Globus pallidus (tissue), 1 donor: ENCODE results near the gene AQP6.

Experiments used
- DNase-seq: peaks from one replicate; pipeline ENCODE4 v3.0.0-alpha.2; 2015; ENCODE audit warnings: low spot score

The AQP6 gene

GRCh38 chr12:49972641-49973360 is at the start of gene AQP6:
TSS of gene AQP6 (plus strand) at chr12:49972947. CDS start at chr12:49973174, 227 bp downstream.
- DNase-seq = no peak

GRCh38 chr12:49923035-49923644 is 49.6 kb upstream of the AQP6 start:
- no peak for DNase-seq

- no peak for DNase-seq
Observed at GRCh38 chr12:49923880-49924556, 48.7 kb upstream of the AQP6 start.

GRCh38 chr12:49924628-49925246 is 48.0 kb upstream of the AQP6 start:
- DNase-seq = no peak

- no peak for DNase-seq
Observed at GRCh38 chr12:49925433-49926204, 47.1 kb upstream of the AQP6 start.

- no peak for DNase-seq
Observed at GRCh38 chr12:49928471-49928870, 44.3 kb upstream of the AQP6 start.

GRCh38 chr12:49929581-49929980 is 43.2 kb upstream of the AQP6 start:
- DNase-seq = no peak

GRCh38 chr12:49930515-49931288 is 42.0 kb upstream of the AQP6 start:
- DNase-seq = no peak

- no peak for DNase-seq
Observed at GRCh38 chr12:49932023-49932422, 40.7 kb upstream of the AQP6 start.

GRCh38 chr12:49932533-49933130 is 40.1 kb upstream of the AQP6 start:
- DNase-seq = no peak

GRCh38 chr12:49933796-49934195 is 39.0 kb upstream of the AQP6 start:
- DNase-seq = no peak

- DNase-seq = no peak
Observed at GRCh38 chr12:49934505-49934904, 38.2 kb upstream of the AQP6 start.

- DNase-seq = no peak
Observed at GRCh38 chr12:49936925-49937324, 35.8 kb upstream of the AQP6 start.

- no peak for DNase-seq
Observed at GRCh38 chr12:49937639-49938300, 35.0 kb upstream of the AQP6 start.

GRCh38 chr12:49939307-49939706 is 33.4 kb upstream of the AQP6 start:
- no peak for DNase-seq

GRCh38 chr12:49939707-49940106 is 33.0 kb upstream of the AQP6 start:
- no peak for DNase-seq

GRCh38 chr12:49941556-49942511 is 30.9 kb upstream of the AQP6 start:
- DNase-seq = no peak

GRCh38 chr12:49942512-49942893 is 30.2 kb upstream of the AQP6 start:
- no peak for DNase-seq
